GM21737 (cell line): Measurements from ENCODE around the gene ZSWIM6.

ENCODE experiments used
- ATAC-seq: cut with Tn5 transposase; IDR thresholded peaks from one replicate; pipeline ENCODE4 v1.9.1; 2021; ENCODE audit warnings: mild to moderate bottlenecking, moderate library complexity; ENCODE audit not compliant: unreplicated experiment

ZSWIM6 gene

GRCh38 chr5:61526207-61526519, 194.1 kb downstream of the ZSWIM6 start:
- ATAC-seq, result no peak

GRCh38 chr5:61532983-61533382, 200.9 kb downstream of the ZSWIM6 start:
- ATAC-seq, result no peak

GRCh38 chr5:61534481-61535267, 202.6 kb downstream of the ZSWIM6 start:
- ATAC-seq, result peak; percentile 91

- no peak for ATAC-seq
Observed at GRCh38 chr5:61535828-61536227, 203.8 kb downstream of the ZSWIM6 start.

GRCh38 chr5:61536922-61537321, 204.9 kb downstream of the ZSWIM6 start:
- ATAC-seq, result no peak

- ATAC-seq, result no peak
Observed at GRCh38 chr5:61538722-61539501, 206.9 kb downstream of the ZSWIM6 start.

GRCh38 chr5:61549530-61549929, 217.5 kb downstream of the ZSWIM6 start:
- no peak for ATAC-seq

GRCh38 chr5:61551637-61552313, 219.7 kb downstream of the ZSWIM6 start:
- no peak for ATAC-seq

- ATAC-seq, result no peak
Observed at GRCh38 chr5:61559146-61559545, 227.1 kb downstream of the ZSWIM6 start.

GRCh38 chr5:61559722-61560121, 227.7 kb downstream of the ZSWIM6 start:
- ATAC-seq, result no peak

GRCh38 chr5:61563401-61563800, 231.3 kb downstream of the ZSWIM6 start:
- ATAC-seq, result no peak

GRCh38 chr5:61567337-61567736, 235.3 kb downstream of the ZSWIM6 start:
- no peak for ATAC-seq

- no peak for ATAC-seq
Observed at GRCh38 chr5:61569353-61569752, 237.3 kb downstream of the ZSWIM6 start.

- ATAC-seq, result no peak
Observed at GRCh38 chr5:61570767-61571166, 238.7 kb downstream of the ZSWIM6 start.

- ATAC-seq, result no peak
Observed at GRCh38 chr5:61572959-61573358, 240.9 kb downstream of the ZSWIM6 start.

- ATAC-seq, result no peak
Observed at GRCh38 chr5:61575103-61575502, 243.0 kb downstream of the ZSWIM6 start.

- no peak for ATAC-seq
Observed at GRCh38 chr5:61575581-61575980, 243.5 kb downstream of the ZSWIM6 start.

GRCh38 chr5:61576556-61576955, 244.5 kb downstream of the ZSWIM6 start:
- ATAC-seq, result no peak

- ATAC-seq, result no peak
Observed at GRCh38 chr5:61578858-61579503, 246.9 kb downstream of the ZSWIM6 start.

- no peak for ATAC-seq
Observed at GRCh38 chr5:61582205-61582820, 250.3 kb downstream of the ZSWIM6 start.

- no peak for ATAC-seq
Observed at GRCh38 chr5:61582887-61583286, 250.8 kb downstream of the ZSWIM6 start.
